HG02571 (cell line): ENCODE results near the gene MYO1H.
A peak's percentile ranks its signal among the peaks of the same experiment; 100 is the strongest.
"Not testable (repeated sequence)": the region's sequence is repeated elsewhere in the genome, so short reads cannot be mapped to it uniquely, and the experiment has no call there.

Source experiments
- ATAC-seq: cut with Tn5 transposase; IDR thresholded peaks from one replicate; pipeline ENCODE4 v1.9.1; 2021; ENCODE audit warnings: mild to moderate bottlenecking, moderate library complexity; ENCODE audit not compliant: unreplicated experiment

MYO1H gene

GRCh38 chr12:109467978-109468676 is 120.4 kb downstream of the MYO1H start:
- ATAC-seq, result no peak

GRCh38 chr12:109469517-109469916 is 121.8 kb downstream of the MYO1H start:
- ATAC-seq, result no peak

GRCh38 chr12:109473006-109473405 is 125.3 kb downstream of the MYO1H start:
- ATAC-seq, result no peak

- ATAC-seq, result not testable (repeated sequence)
Measured at GRCh38 chr12:109473526-109474270, 126.0 kb downstream of the MYO1H start.

- ATAC-seq, result no peak
Measured at GRCh38 chr12:109475121-109475520, 127.4 kb downstream of the MYO1H start.

GRCh38 chr12:109475993-109476806 is 128.5 kb downstream of the MYO1H start:
- no peak for ATAC-seq

GRCh38 chr12:109476807-109477184 is 129.1 kb downstream of the MYO1H start:
- ATAC-seq, result no peak

- peak; percentile 89 for ATAC-seq
Measured at GRCh38 chr12:109477185-109477962, 129.7 kb downstream of the MYO1H start, which contains the start of the genes KCTD10 and UBE3B. TSS of gene KCTD10 (minus strand) at chr12:109477300. CDS start at chr12:109477262, 38 bp downstream. TSS of gene UBE3B (plus strand) at chr12:109477634. CDS start at chr12:109483552, 5,918 bp downstream.

GRCh38 chr12:109477963-109478315 is 130.2 kb downstream of the MYO1H start:
- ATAC-seq, result no peak

- ATAC-seq, result no peak
Measured at GRCh38 chr12:109479761-109480160, 132.1 kb downstream of the MYO1H start.

- no peak for ATAC-seq
Measured at GRCh38 chr12:109480356-109480755, 132.7 kb downstream of the MYO1H start.

- no peak for ATAC-seq
Measured at GRCh38 chr12:109481863-109482262, 134.2 kb downstream of the MYO1H start.

- ATAC-seq, result no peak
Measured at GRCh38 chr12:109482491-109482890, 134.8 kb downstream of the MYO1H start.

- no peak for ATAC-seq
Measured at GRCh38 chr12:109482894-109483293, 135.2 kb downstream of the MYO1H start.

- no peak for ATAC-seq
Measured at GRCh38 chr12:109483346-109483745, 135.6 kb downstream of the MYO1H start.

GRCh38 chr12:109485201-109485600 is 137.5 kb downstream of the MYO1H start:
- no peak for ATAC-seq

- no peak for ATAC-seq
Measured at GRCh38 chr12:109487181-109488050, 139.7 kb downstream of the MYO1H start.

GRCh38 chr12:109488051-109488665 is 140.5 kb downstream of the MYO1H start:
- no peak for ATAC-seq
